Lung (tissue), 12 donors: ENCODE data around the gene ULK3. TPM values are rescaled to one million over a fixed set of nuclear protein-coding genes. Genes with fewer than 3 reads are reported as not detected.

Source experiments
- ATAC-seq: fragments of 200-7000 bp; cut with Tn5 transposase; one replicate; pipeline ENCODE4 v1.9.1; 2020; ENCODE audit warnings: moderate number of reproducible peaks; ENCODE audit not compliant: insufficient read depth, low FRiP score
- DNase-seq, 3 donors: peaks; one replicate each; pipeline ENCODE4 v3.0.0-alpha.2; 2013 to 2017
- H3K27ac ChIP-seq, 2 donors: one replicate each; pipeline ENCODE4 v1.5.1; 2013; ENCODE audit warnings: mild to moderate bottlenecking in 2 of 2, moderate library complexity in 2 of 2, control low read depth in 1 of 2, inconsistent platforms in 1 of 2, low read depth in 1 of 2, low read length in 1 of 2
- H3K27me3 ChIP-seq, 3 donors: one replicate each; pipeline ENCODE4 v1.5.1; 2013; ENCODE audit warnings: low read length in 2 of 3; ENCODE audit not compliant: control insufficient read depth in 3 of 3, insufficient read depth in 3 of 3
- H3K36me3 ChIP-seq, 4 donors: one replicate each; pipeline ENCODE4 v1.5.1; 2013; ENCODE audit warnings: low read length in 4 of 4, mild to moderate bottlenecking in 1 of 4, moderate library complexity in 1 of 4; ENCODE audit not compliant: control insufficient read depth in 4 of 4, insufficient read depth in 4 of 4
- H3K4me1 ChIP-seq, 5 donors: one replicate each; pipeline ENCODE4 v1.5.1; 2013; ENCODE audit warnings: low read length in 5 of 5, mild to moderate bottlenecking in 2 of 5, moderate library complexity in 1 of 5; ENCODE audit not compliant: control insufficient read depth in 5 of 5, insufficient read depth in 5 of 5
- H3K4me3 ChIP-seq: one replicate; pipeline ENCODE4 v1.5.1; 2013; ENCODE audit warnings: mild to moderate bottlenecking, control low read depth, moderate library complexity
- H3K9ac ChIP-seq, 2 donors: one replicate each; pipeline ENCODE4 v1.5.1; 2013; ENCODE audit warnings: low read length in 2 of 2, control low read depth in 1 of 2; ENCODE audit not compliant: insufficient read depth in 1 of 2
- H3K9me3 ChIP-seq, 4 donors: one replicate each; pipeline ENCODE4 v1.5.1; 2013; ENCODE audit warnings: low read length in 3 of 4, mild to moderate bottlenecking in 1 of 4, moderate library complexity in 1 of 4; ENCODE audit not compliant: control insufficient read depth in 4 of 4, insufficient read depth in 3 of 4
- whole genome bisulfite sequencing, 2 donors: extraction: QIAGEN DNeasy Blood & Tissue Kit; methylation state at CpG; one replicate each; pipeline ENCODE4 v1.1.7; 2013; 5-methylcytosine and 5-hydroxymethylcytosine counted together
- polyA plus RNA-seq, 2 donors: library from polyadenylated mRNA; stranded (reverse); fragments of 200-250 nt; gene quantifications; one replicate each; pipeline ENCODE4 v1.2.1, GENCODE V29; 2013
- total RNA-seq, 2 donors: library from RNA; depleted of rRNA in 1 of 2; stranded (reverse); fragments of >200 nt in 1 of 2; gene quantifications; one replicate each; pipeline ENCODE4 v1.2.1, GENCODE V29; 2014 to 2021
- TF ChIP-seq, protein P1 (sequence below): IDR thresholded peaks from 2 replicates; pipeline ENCODE4 v1.5.1; 2012; ENCODE audit warnings: mild to moderate bottlenecking; ENCODE audit errors: control extremely low read depth, extremely low read depth
- donor health status: control.
- donor health status: control.
- donor health status: Bipolar disorder and iron deficiency.
- donor health status: healthy.
- donor health status: DM: yes; HTN: yes; CAD: no.

Gene ULK3
- total and polyA plus RNA-seq, 4 donors = 20.6 to 54.5 (median 38.7) TPM

- no peaks in the 10 kb centered on the region for H3K36me3 ChIP-seq
- TF ChIP-seq, protein P1, sequence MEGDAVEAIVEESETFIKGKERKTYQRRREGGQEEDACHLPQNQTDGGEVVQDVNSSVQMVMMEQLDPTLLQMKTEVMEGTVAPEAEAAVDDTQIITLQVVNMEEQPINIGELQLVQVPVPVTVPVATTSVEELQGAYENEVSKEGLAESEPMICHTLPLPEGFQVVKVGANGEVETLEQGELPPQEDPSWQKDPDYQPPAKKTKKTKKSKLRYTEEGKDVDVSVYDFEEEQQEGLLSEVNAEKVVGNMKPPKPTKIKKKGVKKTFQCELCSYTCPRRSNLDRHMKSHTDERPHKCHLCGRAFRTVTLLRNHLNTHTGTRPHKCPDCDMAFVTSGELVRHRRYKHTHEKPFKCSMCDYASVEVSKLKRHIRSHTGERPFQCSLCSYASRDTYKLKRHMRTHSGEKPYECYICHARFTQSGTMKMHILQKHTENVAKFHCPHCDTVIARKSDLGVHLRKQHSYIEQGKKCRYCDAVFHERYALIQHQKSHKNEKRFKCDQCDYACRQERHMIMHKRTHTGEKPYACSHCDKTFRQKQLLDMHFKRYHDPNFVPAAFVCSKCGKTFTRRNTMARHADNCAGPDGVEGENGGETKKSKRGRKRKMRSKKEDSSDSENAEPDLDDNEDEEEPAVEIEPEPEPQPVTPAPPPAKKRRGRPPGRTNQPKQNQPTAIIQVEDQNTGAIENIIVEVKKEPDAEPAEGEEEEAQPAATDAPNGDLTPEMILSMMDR = no peak
- no peak overlapping the region for H3K9ac ChIP-seq
- peak; percentile 15 for ATAC-seq
- 11 to 26% methylated on average over 6 of the region's 6 CpGs for WGBS, 2 donors
- DNase-seq = peak; percentile 79 to 86 (median 80)
- H3K27ac ChIP-seq = peak overlapping the region; percentile 71 to 79
- no peaks in the 10 kb centered on the region for H3K27me3 ChIP-seq
- H3K4me3 ChIP-seq = no peak overlapping the region
- no peaks in the 10 kb centered on the region for H3K9me3 ChIP-seq
- H3K4me1 ChIP-seq = peaks cover 7 to 34% (median 21%) of the 10 kb centered on the region in 5 donors
Measured at GRCh38 chr15:74869726-74870407, 26.9 kb upstream of the ULK3 start.

DNA sequence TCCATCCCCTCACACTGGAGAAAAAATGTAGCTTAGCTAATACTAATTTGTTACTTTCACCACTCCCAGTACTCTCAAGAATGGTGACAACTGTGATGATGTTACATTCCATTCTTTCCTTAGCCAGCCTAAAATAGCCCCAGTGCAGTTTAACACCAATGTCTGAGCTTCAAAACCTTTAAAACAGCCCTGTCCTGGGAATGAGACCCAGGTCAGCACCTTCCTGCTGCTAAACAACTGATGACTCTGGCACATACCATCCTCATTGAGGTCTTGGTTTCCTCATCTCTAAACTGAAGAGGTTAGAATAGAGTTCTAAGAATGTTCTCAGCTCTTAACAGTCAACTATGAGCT lies 26.4 kb upstream of the ULK3 start:
- ATAC-seq = no peak
- H3K27me3 ChIP-seq = no peaks in the 10 kb centered on the region
- H3K4me3 ChIP-seq = no peak overlapping the region
- H3K36me3 ChIP-seq = no peaks in the 10 kb centered on the region
- peaks cover 7 to 36% (median 21%) of the 10 kb centered on the region in 5 donors for H3K4me1 ChIP-seq
- TF ChIP-seq, protein P1 = no peak
- H3K27ac ChIP-seq = peak overlapping the region; percentile 8 to 71
- H3K9ac ChIP-seq = no peak overlapping the region
- DNase-seq = no peak
- H3K9me3 ChIP-seq = no peaks in the 10 kb centered on the region

- ATAC-seq = peak; percentile 25
- Histone ChIP-seq H3K9me3 (no peaks in the 10 kb centered on the region), H3K9ac (no peak overlapping the region), H3K36me3 (no peaks in the 10 kb centered on the region), H3K27ac (peak overlapping the region; percentile 24 to 80), H3K27me3 (no peaks in the 10 kb centered on the region), H3K4me1 (peaks cover 7 to 33% (median 21%) of the 10 kb centered on the region in 5 donors), H3K4me3 (no peak overlapping the region)
- WGBS, 2 donors = 20 to 34% methylated on average over 6 of the region's 6 CpGs
- TF ChIP-seq, protein P1 = no peak
- no peak for DNase-seq
Measured at GRCh38 chr15:74868059-74868458, 25.1 kb upstream of the ULK3 start.

GRCh38 chr15:74867466-74868038 lies 24.6 kb upstream of the ULK3 start:
- H3K27ac ChIP-seq = peak overlapping the region; percentile 24 to 80
- DNase-seq (no peak), ATAC-seq (no peak)
- H3K4me3 ChIP-seq = no peak overlapping the region
- no peak overlapping the region for H3K9ac ChIP-seq
- no peaks in the 10 kb centered on the region for H3K9me3 ChIP-seq
- TF ChIP-seq, protein P1 = no peak
- H3K4me1 ChIP-seq = peaks cover 7 to 33% (median 18%) of the 10 kb centered on the region in 5 donors
- H3K27me3 ChIP-seq = no peaks in the 10 kb centered on the region
- 12 to 30% methylated on average over 1 of the region's 1 CpG for WGBS, 2 donors
- peaks cover 0 to 1% (median 0%) of the 10 kb centered on the region in 4 donors for H3K36me3 ChIP-seq
